Astrocyte of the spinal cord (primary cell): ENCODE results near the gene SLC2A6.

ENCODE experiments used
- DNase-seq: peaks from one replicate; pipeline ENCODE4 v3.0.0; 2011; ENCODE audit warnings: low read depth, low spot score
- H3K4me3 ChIP-seq: 2 replicates; pipeline ENCODE4 v1.5.1; 2011; ENCODE audit warnings: low read depth, mild to moderate bottlenecking, low read length, moderate library complexity
- in situ Hi-C: cut with HindIII; loops from 2 replicates; pipeline ENCODE4 v1.10.0; 2017; ENCODE audit warnings: low sequenced_read_pairs
- TF ChIP-seq, protein P1 (sequence below): IDR thresholded peaks from 2 replicates; pipeline ENCODE4 v1.5.1; 2012; ENCODE audit warnings: low read depth, mild to moderate bottlenecking, low read length, inconsistent platforms

SLC2A6 gene

DNA sequence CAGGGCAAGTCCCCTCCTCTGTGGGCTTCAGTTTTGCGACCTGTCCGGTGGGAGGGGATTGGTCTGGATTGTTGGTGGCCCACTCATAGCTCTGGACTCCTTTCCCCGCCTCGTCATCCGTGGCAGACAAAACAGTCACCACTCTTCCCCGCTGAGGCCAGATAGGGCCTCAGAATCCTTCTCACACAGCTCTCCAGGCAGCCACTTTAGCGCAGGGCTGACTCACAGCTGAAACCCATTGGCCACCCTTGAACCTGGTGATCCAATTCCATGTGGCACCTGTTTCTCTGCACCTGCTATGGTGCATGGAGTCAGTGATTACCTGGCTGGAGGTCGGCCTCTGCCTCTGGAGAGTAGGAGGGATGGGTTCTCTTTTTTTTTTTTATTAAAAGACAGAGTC, 34.9 kb downstream of the SLC2A6 start:
- H3K4me3 ChIP-seq, result no peak overlapping the region
- TF ChIP-seq, protein P1, sequence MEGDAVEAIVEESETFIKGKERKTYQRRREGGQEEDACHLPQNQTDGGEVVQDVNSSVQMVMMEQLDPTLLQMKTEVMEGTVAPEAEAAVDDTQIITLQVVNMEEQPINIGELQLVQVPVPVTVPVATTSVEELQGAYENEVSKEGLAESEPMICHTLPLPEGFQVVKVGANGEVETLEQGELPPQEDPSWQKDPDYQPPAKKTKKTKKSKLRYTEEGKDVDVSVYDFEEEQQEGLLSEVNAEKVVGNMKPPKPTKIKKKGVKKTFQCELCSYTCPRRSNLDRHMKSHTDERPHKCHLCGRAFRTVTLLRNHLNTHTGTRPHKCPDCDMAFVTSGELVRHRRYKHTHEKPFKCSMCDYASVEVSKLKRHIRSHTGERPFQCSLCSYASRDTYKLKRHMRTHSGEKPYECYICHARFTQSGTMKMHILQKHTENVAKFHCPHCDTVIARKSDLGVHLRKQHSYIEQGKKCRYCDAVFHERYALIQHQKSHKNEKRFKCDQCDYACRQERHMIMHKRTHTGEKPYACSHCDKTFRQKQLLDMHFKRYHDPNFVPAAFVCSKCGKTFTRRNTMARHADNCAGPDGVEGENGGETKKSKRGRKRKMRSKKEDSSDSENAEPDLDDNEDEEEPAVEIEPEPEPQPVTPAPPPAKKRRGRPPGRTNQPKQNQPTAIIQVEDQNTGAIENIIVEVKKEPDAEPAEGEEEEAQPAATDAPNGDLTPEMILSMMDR, result no peak
- no peak for DNase-seq
- in situ Hi-C loops, result no loop called here

GRCh38 chr9:133443248-133443647, 35.7 kb downstream of the SLC2A6 start:
- in situ Hi-C loops, result no loop called here
- H3K4me3 ChIP-seq, result no peak overlapping the region
- TF ChIP-seq, protein P1, result no peak
- DNase-seq, result no peak

GRCh38 chr9:133441571-133441970, 37.3 kb downstream of the SLC2A6 start:
- no peak for DNase-seq
- TF ChIP-seq, protein P1, result no peak
- H3K4me3 ChIP-seq, result no peak overlapping the region
- in situ Hi-C loops, result no loop called here

- TF ChIP-seq, protein P1, result no peak
- DNase-seq, result no peak
- in situ Hi-C loops, result no loop called here
- H3K4me3 ChIP-seq, result no peak overlapping the region
Observed at GRCh38 chr9:133440874-133441273, 38.0 kb downstream of the SLC2A6 start.

DNA sequence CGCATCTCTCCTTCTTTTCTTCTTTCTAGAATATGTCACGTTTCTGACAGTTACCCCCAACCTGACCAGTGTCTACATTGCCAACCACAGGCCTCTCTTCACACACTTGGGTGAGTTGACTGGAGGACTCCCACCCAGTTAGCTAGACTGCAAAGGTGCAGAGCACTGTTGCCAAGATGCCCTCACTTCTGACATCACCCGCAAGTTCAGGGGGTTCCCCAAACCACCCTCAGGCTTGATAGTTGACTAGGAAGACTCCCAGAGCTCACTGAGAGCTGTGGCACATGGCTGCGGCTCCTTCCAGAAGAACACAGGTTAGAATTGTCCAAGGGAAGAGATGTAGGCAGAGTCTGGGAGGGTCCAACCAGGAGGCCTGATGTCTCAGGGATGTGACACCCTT, 39.6 kb downstream of the SLC2A6 start:
- in situ Hi-C loops, result no loop called here
- no peak overlapping the region for H3K4me3 ChIP-seq
- TF ChIP-seq, protein P1, result no peak
- DNase-seq, result no peak

GRCh38 chr9:133437753-133438531, 41.0 kb downstream of the SLC2A6 start:
- no peak overlapping the region for H3K4me3 ChIP-seq
- TF ChIP-seq, protein P1, result no peak
- in situ Hi-C loops, result no loop called here
- DNase-seq, result no peak
